Measurements from ENCODE around the gene KRT79. TPM values are rescaled to one million over a fixed set of nuclear protein-coding genes. Genes with fewer than 3 reads are reported as not detected.

The KRT79 gene
- polyA plus RNA-seq, 4 donors = 0.31 TPM; not detected in 3

- H3K27ac ChIP-seq (ENCODE audit: low read depth in 1 of 3, low read length in 2 of 3) = no peak overlapping the region
- H3K9me3 ChIP-seq (ENCODE audit: control insufficient read depth in 2 of 2, insufficient read depth in 1 of 2, low read depth in 1 of 2, low read length in 1 of 2) = no peaks in the 10 kb centered on the region
- peaks cover 0 to 8% (median 0%) of the 10 kb centered on the region in 3 donors for H3K27me3 ChIP-seq (ENCODE audit: control insufficient read depth in 3 of 3, insufficient read depth in 3 of 3, low read length in 3 of 3)
- no peak for FAIRE-seq
- H3K36me3 ChIP-seq (ENCODE audit: control insufficient read depth in 3 of 3, insufficient read depth in 2 of 3, low read depth in 1 of 3, low read length in 3 of 3) = no peaks in the 10 kb centered on the region
- H3K4me1 ChIP-seq (ENCODE audit: control insufficient read depth in 3 of 3, insufficient read depth in 2 of 3, low read depth in 1 of 3, low read length in 2 of 3) = no peaks in the 10 kb centered on the region
- no peak for DNase-seq
- 69 to 81% (median 70%) methylated on average over 4 of the region's 4 CpGs for WGBS, 3 donors
- no peak overlapping the region for H3K4me3 ChIP-seq (ENCODE audit: low read depth in 1 of 3, low read length in 3 of 3)
These were observed 52.6 kb downstream of the KRT79 start for GRCh38 chr12:52781399-52782082.

- H3K36me3 ChIP-seq (ENCODE audit: control insufficient read depth in 3 of 3, insufficient read depth in 2 of 3, low read depth in 1 of 3, low read length in 3 of 3) = no peaks in the 10 kb centered on the region
- no peak for FAIRE-seq
- WGBS, 3 donors = 89 to 91% (median 90%) methylated on average over 6 of the region's 6 CpGs
These were observed 54.2 kb downstream of the KRT79 start for GRCh38 chr12:52779914-52780313.

GRCh38 chr12:52778833-52779232, 55.3 kb downstream of the KRT79 start:
- H3K4me3 ChIP-seq (ENCODE audit: low read depth in 1 of 3, low read length in 3 of 3) = no peak overlapping the region
- WGBS, 3 donors = 88 to 91% (median 91%) methylated on average over 2 of the region's 2 CpGs
- H3K36me3 ChIP-seq (ENCODE audit: control insufficient read depth in 3 of 3, insufficient read depth in 2 of 3, low read depth in 1 of 3, low read length in 3 of 3) = no peaks in the 10 kb centered on the region
- H3K9me3 ChIP-seq (ENCODE audit: control insufficient read depth in 2 of 2, insufficient read depth in 1 of 2, low read depth in 1 of 2, low read length in 1 of 2) = no peaks in the 10 kb centered on the region
- peaks cover 0 to 6% (median 6%) of the 10 kb centered on the region in 3 donors for H3K27me3 ChIP-seq (ENCODE audit: control insufficient read depth in 3 of 3, insufficient read depth in 3 of 3, low read length in 3 of 3)
- FAIRE-seq (no peak), DNase-seq (no peak)
- no peak overlapping the region for H3K27ac ChIP-seq (ENCODE audit: low read depth in 1 of 3, low read length in 2 of 3)
- H3K4me1 ChIP-seq (ENCODE audit: control insufficient read depth in 3 of 3, insufficient read depth in 2 of 3, low read depth in 1 of 3, low read length in 2 of 3) = no peaks in the 10 kb centered on the region

More at GRCh38 chr12:52779914-52780313, 54.2 kb downstream of the KRT79 start:
- Histone ChIP-seq H3K27me3 (ENCODE audit: control insufficient read depth in 3 of 3, insufficient read depth in 3 of 3, low read length in 3 of 3) (peaks cover 0 to 8% (median 2%) of the 10 kb centered on the region in 3 donors), H3K4me3 (ENCODE audit: low read depth in 1 of 3, low read length in 3 of 3) (no peak overlapping the region), H3K9me3 (ENCODE audit: control insufficient read depth in 2 of 2, insufficient read depth in 1 of 2, low read depth in 1 of 2, low read length in 1 of 2) (no peaks in the 10 kb centered on the region), H3K4me1 (ENCODE audit: control insufficient read depth in 3 of 3, insufficient read depth in 2 of 3, low read depth in 1 of 3, low read length in 2 of 3) (no peaks in the 10 kb centered on the region), H3K27ac (ENCODE audit: low read depth in 1 of 3, low read length in 2 of 3) (no peak overlapping the region)
- DNase-seq = no peak

- WGBS, 3 donors = 81 to 88% (median 85%) methylated on average over 4 of the region's 4 CpGs
- Histone ChIP-seq H3K4me3 (ENCODE audit: low read depth in 1 of 3, low read length in 3 of 3) (no peak overlapping the region), H3K27me3 (ENCODE audit: control insufficient read depth in 3 of 3, insufficient read depth in 3 of 3, low read length in 3 of 3) (peaks cover 0 to 9% (median 5%) of the 10 kb centered on the region in 3 donors), H3K4me1 (ENCODE audit: control insufficient read depth in 3 of 3, insufficient read depth in 2 of 3, low read depth in 1 of 3, low read length in 2 of 3) (no peaks in the 10 kb centered on the region), H3K36me3 (ENCODE audit: control insufficient read depth in 3 of 3, insufficient read depth in 2 of 3, low read depth in 1 of 3, low read length in 3 of 3) (no peaks in the 10 kb centered on the region), H3K27ac (ENCODE audit: low read depth in 1 of 3, low read length in 2 of 3) (no peak overlapping the region), H3K9me3 (ENCODE audit: control insufficient read depth in 2 of 2, insufficient read depth in 1 of 2, low read depth in 1 of 2, low read length in 1 of 2) (no peaks in the 10 kb centered on the region)
- FAIRE-seq (no peak), DNase-seq (no peak)
These were observed 56.5 kb downstream of the KRT79 start for GRCh38 chr12:52777566-52777965.

- Histone ChIP-seq H3K9me3 (ENCODE audit: control insufficient read depth in 2 of 2, insufficient read depth in 1 of 2, low read depth in 1 of 2, low read length in 1 of 2) (no peaks in the 10 kb centered on the region), H3K36me3 (ENCODE audit: control insufficient read depth in 3 of 3, insufficient read depth in 2 of 3, low read depth in 1 of 3, low read length in 3 of 3) (no peaks in the 10 kb centered on the region), H3K27me3 (ENCODE audit: control insufficient read depth in 3 of 3, insufficient read depth in 3 of 3, low read length in 3 of 3) (peaks cover 0 to 9% (median 4%) of the 10 kb centered on the region in 3 donors), H3K27ac (ENCODE audit: low read depth in 1 of 3, low read length in 2 of 3) (no peak within 1 kb of the TSS), H3K4me3 (ENCODE audit: low read depth in 1 of 3, low read length in 3 of 3) (no peak within 1 kb of the TSS), H3K4me1 (ENCODE audit: control insufficient read depth in 3 of 3, insufficient read depth in 2 of 3, low read depth in 1 of 3, low read length in 2 of 3) (no peaks in the 10 kb centered on the region)
- FAIRE-seq (no peak), DNase-seq (no peak)
- 80 to 87% (median 82%) methylated on average over 8 of the region's 8 CpGs for WGBS, 3 donors
These were observed 57.2 kb downstream of the KRT79 start, which contains the start of gene KRT76 for GRCh38 chr12:52776913-52777395. Gene KRT76, minus strand, starts transcription at chr12:52777345. Its CDS starts 54 bp downstream, at chr12:52777291.

- Histone ChIP-seq H3K4me1 (ENCODE audit: control insufficient read depth in 3 of 3, insufficient read depth in 2 of 3, low read depth in 1 of 3, low read length in 2 of 3) (no peaks in the 10 kb centered on the region), H3K27ac (ENCODE audit: low read depth in 1 of 3, low read length in 2 of 3) (no peak overlapping the region), H3K9me3 (ENCODE audit: control insufficient read depth in 2 of 2, insufficient read depth in 1 of 2, low read depth in 1 of 2, low read length in 1 of 2) (no peaks in the 10 kb centered on the region), H3K4me3 (ENCODE audit: low read depth in 1 of 3, low read length in 3 of 3) (no peak overlapping the region), H3K27me3 (ENCODE audit: control insufficient read depth in 3 of 3, insufficient read depth in 3 of 3, low read length in 3 of 3) (peaks cover 0 to 9% (median 4%) of the 10 kb centered on the region in 3 donors), H3K36me3 (ENCODE audit: control insufficient read depth in 3 of 3, insufficient read depth in 2 of 3, low read depth in 1 of 3, low read length in 3 of 3) (no peaks in the 10 kb centered on the region)
- FAIRE-seq = no peak
- WGBS, 3 donors = 74 to 86% (median 85%) methylated on average over 5 of the region's 5 CpGs
- no peak for DNase-seq
These were observed 57.7 kb downstream of the KRT79 start for GRCh38 chr12:52776435-52776834.

- H3K27me3 ChIP-seq (ENCODE audit: control insufficient read depth in 3 of 3, insufficient read depth in 3 of 3, low read length in 3 of 3) = peaks cover 0 to 9% (median 4%) of the 10 kb centered on the region in 3 donors
- WGBS, 3 donors = 70 to 80% (median 79%) methylated on average over 8 of the region's 8 CpGs
- H3K27ac ChIP-seq (ENCODE audit: low read depth in 1 of 3, low read length in 2 of 3) = no peak overlapping the region
- no peak for FAIRE-seq
- H3K36me3 ChIP-seq (ENCODE audit: control insufficient read depth in 3 of 3, insufficient read depth in 2 of 3, low read depth in 1 of 3, low read length in 3 of 3) = no peaks in the 10 kb centered on the region
- no peaks in the 10 kb centered on the region for H3K4me1 ChIP-seq (ENCODE audit: control insufficient read depth in 3 of 3, insufficient read depth in 2 of 3, low read depth in 1 of 3, low read length in 2 of 3)
- H3K9me3 ChIP-seq (ENCODE audit: control insufficient read depth in 2 of 2, insufficient read depth in 1 of 2, low read depth in 1 of 2, low read length in 1 of 2) = no peaks in the 10 kb centered on the region
- no peak overlapping the region for H3K4me3 ChIP-seq (ENCODE audit: low read depth in 1 of 3, low read length in 3 of 3)
- DNase-seq = no peak
These were observed 59.4 kb downstream of the KRT79 start for GRCh38 chr12:52774629-52775250.

- Histone ChIP-seq H3K27ac (ENCODE audit: low read depth in 1 of 3, low read length in 2 of 3) (no peak overlapping the region), H3K27me3 (ENCODE audit: control insufficient read depth in 3 of 3, insufficient read depth in 3 of 3, low read length in 3 of 3) (peaks cover 0 to 9% (median 0%) of the 10 kb centered on the region in 3 donors), H3K4me3 (ENCODE audit: low read depth in 1 of 3, low read length in 3 of 3) (no peak overlapping the region), H3K36me3 (ENCODE audit: control insufficient read depth in 3 of 3, insufficient read depth in 2 of 3, low read depth in 1 of 3, low read length in 3 of 3) (no peaks in the 10 kb centered on the region), H3K9me3 (ENCODE audit: control insufficient read depth in 2 of 2, insufficient read depth in 1 of 2, low read depth in 1 of 2, low read length in 1 of 2) (no peaks in the 10 kb centered on the region), H3K4me1 (ENCODE audit: control insufficient read depth in 3 of 3, insufficient read depth in 2 of 3, low read depth in 1 of 3, low read length in 2 of 3) (no peaks in the 10 kb centered on the region)
- WGBS, 3 donors = 73 to 81% (median 75%) methylated on average over 3 of the region's 3 CpGs
- FAIRE-seq = no peak
- DNase-seq = no peak
These were observed 61.3 kb downstream of the KRT79 start for GRCh38 chr12:52772772-52773171.
